Right lobe of liver (tissue), 4 donors: ENCODE measurements around the gene LGALS14.

Experiments used
- POLR2A ChIP-seq: fragments of 450-650 bp; IDR thresholded peaks from one replicate; pipeline ENCODE4 v1.6.1; 2017; ENCODE audit warnings: antibody characterized with exemption, mild to moderate bottlenecking
- TF ChIP-seq, protein P1 (sequence below), 4 donors: fragments of 200-600 bp in 3 of 4; fragments of 450-650 bp in 1 of 4; IDR thresholded peaks; one replicate each; pipeline versions ENCODE4 v1.5.1 to v1.8.0; 2016 to 2022; ENCODE audit warnings: antibody characterized with exemption in 4 of 4, mild to moderate bottlenecking in 2 of 4
- donor health status: DM: no; HTN: no; CAD: no.
- donor health status: DM: no; HTN: no; CAD: no.
- donor health status: DM: no; HTN: yes; CAD: no.

- no peak for TF ChIP-seq POLR2A
- TF ChIP-seq, protein P1, sequence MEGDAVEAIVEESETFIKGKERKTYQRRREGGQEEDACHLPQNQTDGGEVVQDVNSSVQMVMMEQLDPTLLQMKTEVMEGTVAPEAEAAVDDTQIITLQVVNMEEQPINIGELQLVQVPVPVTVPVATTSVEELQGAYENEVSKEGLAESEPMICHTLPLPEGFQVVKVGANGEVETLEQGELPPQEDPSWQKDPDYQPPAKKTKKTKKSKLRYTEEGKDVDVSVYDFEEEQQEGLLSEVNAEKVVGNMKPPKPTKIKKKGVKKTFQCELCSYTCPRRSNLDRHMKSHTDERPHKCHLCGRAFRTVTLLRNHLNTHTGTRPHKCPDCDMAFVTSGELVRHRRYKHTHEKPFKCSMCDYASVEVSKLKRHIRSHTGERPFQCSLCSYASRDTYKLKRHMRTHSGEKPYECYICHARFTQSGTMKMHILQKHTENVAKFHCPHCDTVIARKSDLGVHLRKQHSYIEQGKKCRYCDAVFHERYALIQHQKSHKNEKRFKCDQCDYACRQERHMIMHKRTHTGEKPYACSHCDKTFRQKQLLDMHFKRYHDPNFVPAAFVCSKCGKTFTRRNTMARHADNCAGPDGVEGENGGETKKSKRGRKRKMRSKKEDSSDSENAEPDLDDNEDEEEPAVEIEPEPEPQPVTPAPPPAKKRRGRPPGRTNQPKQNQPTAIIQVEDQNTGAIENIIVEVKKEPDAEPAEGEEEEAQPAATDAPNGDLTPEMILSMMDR (IDR thresholded peaks at IDR 0.05) = no peak
These were observed 42.7 kb upstream of the LGALS14 start for GRCh38 chr19:39661565-39661964.
